ENCODE data around the gene RHOBTB1. TPM values are rescaled to one million over a fixed set of nuclear protein-coding genes. Genes with fewer than 3 reads are reported as not detected.

Gene RHOBTB1
- total and polyA plus RNA-seq, 2 experiments from 2014 or later = 4.6 to 13.2 TPM

DNA sequence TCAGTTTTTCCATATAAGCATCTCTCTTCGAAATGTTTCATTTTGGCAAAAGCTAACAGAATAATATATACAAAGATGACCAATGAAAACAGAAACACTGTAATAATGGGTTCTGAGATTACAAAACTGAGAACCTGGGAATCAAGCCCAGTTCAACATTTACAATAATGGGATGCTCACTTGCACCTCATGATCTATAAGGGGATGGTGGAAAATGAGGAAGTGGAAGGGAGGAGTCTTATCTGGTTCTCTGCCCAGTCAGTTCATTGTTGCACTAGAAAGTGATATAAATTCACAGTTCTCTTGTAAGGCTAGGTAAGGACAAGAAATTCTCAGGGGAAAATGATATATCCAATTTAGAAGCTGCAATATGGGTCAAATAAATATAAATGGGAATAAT, 31.7 kb upstream of the RHOBTB1 start:
- Histone ChIP-seq H2AFZ (no peak overlapping the region), H3K4me2 (no peak overlapping the region), H3K36me3 (ENCODE audit: insufficient read depth) (no peaks in the 10 kb centered on the region), H3K27me3 (ENCODE audit: insufficient read depth) (no peaks in the 10 kb centered on the region), H3F3A (replicated peaks; ENCODE audit: low read depth) (no peaks in the 10 kb centered on the region), H3K9me2 (ENCODE audit: insufficient read depth) (no peaks in the 10 kb centered on the region), H3K27ac (ENCODE audit: low read depth) (no peak overlapping the region), H3K4me1 (ENCODE audit: insufficient read depth) (no peaks in the 10 kb centered on the region), H3K4me3 (no peak overlapping the region), H4K20me1 (replicated peaks; ENCODE audit: insufficient read depth) (no peaks in the 10 kb centered on the region), H3K79me2 (replicated peaks; ENCODE audit: insufficient read depth) (no peaks in the 10 kb centered on the region)
- H3K4me3 Mint-ChIP-seq = no peak overlapping the region
- ATAC-seq = no peak
- H3K9me3 Mint-ChIP-seq = no peaks in the 10 kb centered on the region
- peaks cover 2% of the 10 kb centered on the region for H3K4me1 Mint-ChIP-seq
- no peaks in the 10 kb centered on the region for H3K36me3 Mint-ChIP-seq (ENCODE audit: low read depth)
- no peak for DNase-seq (ENCODE audit: low spot score)
- H3K27me3 Mint-ChIP-seq (ENCODE audit: insufficient read depth, low read depth, poor library complexity) = no peaks in the 10 kb centered on the region
- no peak overlapping the region for H3K27ac Mint-ChIP-seq
- TF ChIP-seq NANOG (IDR thresholded peaks at IDR 0.05; ENCODE audit: borderline replicate concordance) (no peak), ZNF462 (CRISPR knock-in tag; IDR thresholded peaks at IDR 0.05) (no peak), CREB1 (CRISPR knock-in tag; IDR thresholded peaks at IDR 0.05; ENCODE audit: low read depth) (no peak), STAT1 (IDR thresholded peaks at IDR 0.05; ENCODE audit: unreplicated experiment) (no peak), ZNF114 (CRISPR knock-in tag; IDR thresholded peaks at IDR 0.05) (no peak), EZH2phosphoT487 (IDR thresholded peaks at IDR 0.05; ENCODE audit: unreplicated experiment) (no peak), ZNF331 (CRISPR knock-in tag; IDR thresholded peaks at IDR 0.05; ENCODE audit: low read depth) (no peak), EZH2 (IDR thresholded peaks at IDR 0.05; ENCODE audit: low read depth, unreplicated experiment) (no peak), JUNB (IDR thresholded peaks at IDR 0.05; ENCODE audit: unreplicated experiment) (no peak), REST (IDR thresholded peaks at IDR 0.05; ENCODE audit: unreplicated experiment) (no peak)
- TF ChIP-seq, protein P1, sequence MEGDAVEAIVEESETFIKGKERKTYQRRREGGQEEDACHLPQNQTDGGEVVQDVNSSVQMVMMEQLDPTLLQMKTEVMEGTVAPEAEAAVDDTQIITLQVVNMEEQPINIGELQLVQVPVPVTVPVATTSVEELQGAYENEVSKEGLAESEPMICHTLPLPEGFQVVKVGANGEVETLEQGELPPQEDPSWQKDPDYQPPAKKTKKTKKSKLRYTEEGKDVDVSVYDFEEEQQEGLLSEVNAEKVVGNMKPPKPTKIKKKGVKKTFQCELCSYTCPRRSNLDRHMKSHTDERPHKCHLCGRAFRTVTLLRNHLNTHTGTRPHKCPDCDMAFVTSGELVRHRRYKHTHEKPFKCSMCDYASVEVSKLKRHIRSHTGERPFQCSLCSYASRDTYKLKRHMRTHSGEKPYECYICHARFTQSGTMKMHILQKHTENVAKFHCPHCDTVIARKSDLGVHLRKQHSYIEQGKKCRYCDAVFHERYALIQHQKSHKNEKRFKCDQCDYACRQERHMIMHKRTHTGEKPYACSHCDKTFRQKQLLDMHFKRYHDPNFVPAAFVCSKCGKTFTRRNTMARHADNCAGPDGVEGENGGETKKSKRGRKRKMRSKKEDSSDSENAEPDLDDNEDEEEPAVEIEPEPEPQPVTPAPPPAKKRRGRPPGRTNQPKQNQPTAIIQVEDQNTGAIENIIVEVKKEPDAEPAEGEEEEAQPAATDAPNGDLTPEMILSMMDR (conservative IDR thresholded peaks at IDR 0.05; ENCODE audit: low read depth in 2 of 2) = no peak

Measured in GM23338 (cell line).